Limb (tissue), 2 donors: ENCODE results near the gene TBCA.

Experiments
- DNase-seq, 2 donors: peaks; one replicate each; pipeline ENCODE4 v3.0.0-alpha.2; 2016; ENCODE audit errors: extremely low spot score in 2 of 2

Gene TBCA

GRCh38 chr5:77775790-77776553 is at the start of gene TBCA:
TSS of gene TBCA (minus strand) at chr5:77776339. CDS start at chr5:77776257, 82 bp downstream.
- DNase-seq: peak; percentile 93 to 95

- no peak for DNase-seq
Observed at GRCh38 chr5:77824981-77825380, 48.8 kb upstream of the TBCA start.

GRCh38 chr5:77816686-77817085 is 40.5 kb upstream of the TBCA start:
- no peak for DNase-seq

- DNase-seq: no peak
Observed at GRCh38 chr5:77812926-77813589, 36.9 kb upstream of the TBCA start.

- DNase-seq: no peak
Observed at GRCh38 chr5:77806213-77806843, 30.2 kb upstream of the TBCA start.

- no peak for DNase-seq
Observed at GRCh38 chr5:77798456-77798855, 22.3 kb upstream of the TBCA start.

GRCh38 chr5:77797136-77797535 is 21.0 kb upstream of the TBCA start:
- no peak for DNase-seq

GRCh38 chr5:77795846-77796245 is 19.7 kb upstream of the TBCA start:
- DNase-seq: no peak

- DNase-seq: no peak
Observed at GRCh38 chr5:77795268-77795667, 19.1 kb upstream of the TBCA start.

- DNase-seq: no peak
Observed at GRCh38 chr5:77791926-77792325, 15.8 kb upstream of the TBCA start.

GRCh38 chr5:77791356-77791755 is 15.2 kb upstream of the TBCA start:
- no peak for DNase-seq

GRCh38 chr5:77785229-77785628 is 9.1 kb upstream of the TBCA start:
- DNase-seq: no peak

GRCh38 chr5:77784735-77785134 is 8.6 kb upstream of the TBCA start:
- no peak for DNase-seq

GRCh38 chr5:77781076-77781475 is 4.9 kb upstream of the TBCA start:
- DNase-seq: no peak

- no peak for DNase-seq
Observed at GRCh38 chr5:77778881-77779438, 2.8 kb upstream of the TBCA start.

- no peak for DNase-seq
Observed at GRCh38 chr5:77778398-77778797, 2.3 kb upstream of the TBCA start.

GRCh38 chr5:77777911-77778310 is 1.8 kb upstream of the TBCA start:
- DNase-seq: no peak

- no peak for DNase-seq
Observed at GRCh38 chr5:77777281-77777892, 1.2 kb upstream of the TBCA start.

- DNase-seq: no peak
Observed at GRCh38 chr5:77776554-77777206, 541 bp upstream of the TBCA start.

GRCh38 chr5:77774981-77775789 is 954 bp downstream of the TBCA start:
- DNase-seq: no peak
